Middle frontal gyrus (tissue), 1 donor: Measurements from ENCODE around the gene ENTPD3.

Experiments
- DNase-seq: peaks from one replicate; pipeline ENCODE4 v3.0.0-alpha.2; 2015; ENCODE audit warnings: low spot score; ENCODE audit errors: extremely low spot score

The ENTPD3 gene

DNA sequence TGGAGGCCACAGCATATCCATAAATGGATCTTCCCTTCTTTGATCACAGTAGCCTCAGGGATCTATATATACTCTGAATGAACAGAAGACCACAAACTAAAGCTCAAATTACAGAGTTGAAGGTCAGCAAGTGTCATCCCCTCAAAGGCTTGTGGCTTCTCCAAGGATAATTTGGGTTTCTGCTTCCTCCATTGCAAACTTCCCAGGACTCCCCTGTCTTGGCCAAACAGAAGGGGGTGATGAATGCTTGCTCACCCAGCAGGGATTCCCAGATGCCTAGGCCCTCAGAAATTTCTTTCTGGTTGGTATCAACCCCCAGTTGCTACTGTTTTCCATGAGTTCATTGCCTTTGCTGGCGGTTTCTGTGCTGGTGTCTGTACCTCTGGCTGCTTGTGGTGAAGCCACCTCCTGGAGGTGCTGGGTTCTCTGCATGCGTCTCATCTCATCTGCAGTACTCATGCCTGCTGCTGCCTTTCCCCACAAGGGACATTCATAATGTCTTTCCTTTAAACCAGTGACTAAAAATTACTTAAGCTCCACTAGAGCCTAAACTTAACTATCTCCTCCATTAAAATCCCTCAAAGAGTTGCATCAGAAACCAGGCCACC lies 17.7 kb downstream of the ENTPD3 start:
- no peak for DNase-seq

- DNase-seq: no peak
Measured at GRCh38 chr3:40407007-40407406, 20.0 kb downstream of the ENTPD3 start.

DNA sequence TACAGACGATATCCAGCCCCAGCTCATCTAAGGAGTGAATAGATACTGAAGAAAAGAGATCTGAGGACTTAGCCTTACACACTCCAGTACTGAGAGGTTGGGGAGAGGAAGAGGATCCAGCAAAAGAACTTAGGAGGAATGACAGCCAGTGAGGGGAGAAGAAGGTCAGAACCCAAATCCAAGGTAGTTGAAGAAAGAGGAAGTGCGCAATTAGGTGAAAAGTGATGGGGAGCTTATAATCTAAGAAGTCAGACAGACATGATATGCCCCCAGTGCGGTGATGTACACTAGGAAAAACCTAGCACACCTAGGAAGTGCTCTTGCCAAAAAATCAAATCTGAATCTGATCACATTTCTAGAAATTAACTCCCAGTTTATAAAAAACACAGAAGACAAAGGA lies 20.6 kb downstream of the ENTPD3 start:
- DNase-seq: no peak

GRCh38 chr3:40414270-40414669 lies 27.3 kb downstream of the ENTPD3 start:
- DNase-seq: no peak

- DNase-seq: no peak
Measured at GRCh38 chr3:40417845-40418543, 31.0 kb downstream of the ENTPD3 start.

GRCh38 chr3:40422861-40423260 lies 35.9 kb downstream of the ENTPD3 start:
- no peak for DNase-seq

GRCh38 chr3:40427045-40427669 lies 40.2 kb downstream of the ENTPD3 start:
- no peak for DNase-seq

- no peak for DNase-seq
Measured at GRCh38 chr3:40432793-40433192, 45.8 kb downstream of the ENTPD3 start.

DNA sequence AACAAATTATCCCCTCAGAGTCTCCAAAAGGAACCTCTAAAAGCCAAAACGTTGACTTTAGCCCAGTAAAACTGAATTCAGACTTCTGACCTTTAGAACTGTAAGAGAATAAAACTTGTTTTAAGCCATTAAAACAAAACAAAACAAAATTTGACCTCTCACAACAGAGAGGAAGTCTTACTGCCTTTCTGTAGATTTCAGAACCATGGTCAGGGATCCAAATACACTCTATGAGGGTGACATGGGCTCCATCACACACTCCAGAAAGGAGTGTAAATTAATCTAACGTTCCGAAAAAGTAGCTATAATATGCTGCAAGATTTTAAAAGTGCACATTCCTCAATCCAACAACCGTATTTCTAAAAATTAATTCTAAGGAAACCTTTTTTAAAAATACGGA lies 50.9 kb downstream of the ENTPD3 start:
- DNase-seq: no peak

DNA sequence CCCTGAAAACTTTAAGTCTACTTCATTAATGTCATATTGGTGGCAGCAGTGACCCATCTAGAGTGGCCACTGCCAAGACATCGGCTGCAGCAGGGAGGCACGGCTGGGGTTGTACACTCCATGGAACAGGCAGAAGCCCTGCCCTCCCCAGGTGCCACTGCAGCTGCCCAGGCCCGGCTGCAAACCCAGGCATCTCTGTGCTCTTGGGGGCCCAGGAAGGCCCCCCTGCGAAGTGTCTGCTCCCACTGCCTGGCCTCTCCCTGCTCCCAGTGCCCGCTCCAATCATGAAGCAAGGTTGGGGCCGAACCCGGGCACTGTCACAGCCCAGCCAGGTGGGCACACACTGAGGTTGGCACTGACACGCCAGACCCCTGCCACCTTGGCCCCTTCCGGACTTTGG lies 58.1 kb downstream of the ENTPD3 start:
- no peak for DNase-seq

DNA sequence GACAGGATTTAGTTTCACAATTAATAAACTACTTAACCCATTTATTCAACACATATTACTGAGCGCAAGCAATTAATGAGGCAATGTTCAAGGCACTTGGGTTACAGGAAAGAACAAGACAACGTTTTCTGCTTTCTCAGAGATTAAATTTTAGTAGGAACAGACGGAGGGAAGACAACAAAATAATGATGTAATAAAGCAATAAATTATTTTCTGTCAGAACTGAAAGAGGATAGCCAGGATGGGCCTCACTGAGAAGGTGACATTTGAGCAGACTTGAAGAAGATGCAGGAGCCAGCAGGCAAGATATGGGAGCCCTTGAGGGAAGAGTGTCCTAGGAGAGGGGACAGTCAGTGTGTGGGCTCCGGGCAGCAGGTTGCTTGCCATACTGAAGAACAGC lies 58.9 kb downstream of the ENTPD3 start:
- DNase-seq: no peak

DNA sequence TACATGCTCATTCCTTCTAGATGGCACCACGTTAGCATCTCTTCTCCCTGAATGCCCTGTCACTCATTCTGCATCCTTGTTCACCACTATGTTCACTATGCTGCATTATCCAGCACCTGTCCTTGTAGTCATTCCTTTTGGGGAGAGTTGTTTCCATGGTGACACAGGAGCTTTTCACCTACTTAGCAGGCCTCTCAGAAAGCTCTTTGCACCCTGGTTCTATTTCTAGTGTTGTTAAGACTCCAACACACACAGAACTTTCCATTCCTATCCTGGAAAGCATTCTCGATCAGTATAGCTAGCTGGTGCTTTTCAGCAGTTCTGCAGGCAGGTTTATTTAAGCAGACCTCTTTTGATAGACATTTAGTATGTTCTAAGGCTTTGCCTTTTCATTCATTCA lies 63.5 kb downstream of the ENTPD3 start:
- DNase-seq: no peak

GRCh38 chr3:40451551-40451950 lies 64.6 kb downstream of the ENTPD3 start:
- DNase-seq: no peak

- DNase-seq: no peak
Measured at GRCh38 chr3:40452057-40452456, 65.1 kb downstream of the ENTPD3 start.

DNA sequence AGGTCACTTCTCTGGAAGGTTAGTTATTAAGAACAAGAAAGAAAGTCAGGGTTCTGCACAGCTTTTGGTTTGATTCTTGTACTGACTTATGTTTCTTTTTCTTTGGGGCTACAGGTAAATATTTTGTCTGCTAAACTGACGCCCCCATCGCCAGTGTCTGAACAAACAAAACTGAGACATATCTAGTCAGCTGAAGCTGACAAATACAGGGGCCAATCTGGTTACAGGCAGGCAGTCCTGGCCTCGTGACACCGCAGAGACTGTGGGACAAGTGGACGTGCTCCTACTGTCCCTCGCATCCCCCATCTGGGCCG lies 65.5 kb downstream of the ENTPD3 start:
- no peak for DNase-seq

DNA sequence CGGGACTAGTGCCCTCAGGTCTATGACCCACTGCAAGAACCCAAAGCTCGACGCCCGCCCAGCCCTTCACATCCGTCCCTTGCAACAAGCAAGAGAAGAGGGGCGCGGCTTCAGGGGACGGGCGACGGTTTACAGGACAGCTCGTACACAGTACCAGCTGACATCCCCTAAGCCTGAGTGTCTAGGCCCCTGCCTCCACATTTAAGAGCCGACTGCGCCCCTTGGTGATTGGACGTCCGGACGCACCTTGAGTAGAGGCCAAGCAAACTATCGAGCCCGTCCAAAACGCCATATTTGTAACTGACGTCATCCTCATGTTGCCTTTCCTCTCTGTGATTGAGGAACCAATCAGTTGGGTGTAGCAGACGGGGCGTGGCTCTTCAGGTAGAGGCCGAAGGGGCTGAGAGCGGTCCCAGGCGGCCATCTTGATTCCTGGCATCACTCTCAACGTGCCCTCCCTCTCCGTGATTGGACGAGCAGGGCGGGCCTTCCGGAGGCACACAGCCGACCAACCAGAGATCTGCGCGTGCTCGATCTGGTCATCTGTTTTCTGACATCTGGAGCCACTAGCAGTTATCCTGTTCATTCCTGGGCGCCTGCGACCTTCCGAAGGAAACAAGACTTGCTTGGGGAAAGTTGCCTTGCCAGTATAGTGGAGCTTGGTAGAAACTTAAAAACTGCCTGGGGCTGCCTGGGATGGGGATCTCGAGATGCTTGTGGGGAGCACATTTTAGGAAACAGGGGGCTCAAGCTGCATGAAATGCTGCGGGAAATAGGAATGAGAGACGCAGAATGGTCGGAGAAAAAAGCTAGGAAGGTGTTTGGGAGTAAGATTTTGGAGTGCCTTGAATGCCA lies 66.1 kb downstream of the ENTPD3 start:
- peak; percentile 97 for DNase-seq

- no peak for DNase-seq
Measured at GRCh38 chr3:40453933-40454332, 66.9 kb downstream of the ENTPD3 start.

GRCh38 chr3:40455328-40455727 lies 68.3 kb downstream of the ENTPD3 start:
- DNase-seq: no peak

- DNase-seq: no peak
Measured at GRCh38 chr3:40456279-40456939, 69.4 kb downstream of the ENTPD3 start.

- peak; percentile 97 for DNase-seq
Measured at GRCh38 chr3:40456940-40457823, 70.2 kb downstream of the ENTPD3 start, which contains the start of gene RPL14. Gene RPL14, plus strand, starts transcription at chr3:40457339. Its CDS starts 133 bp downstream, at chr3:40457472.
